ENCODE results near the gene TMEM69.
"Not testable (repeated sequence)": the region's sequence is repeated elsewhere in the genome, so short reads cannot be mapped to it uniquely, and the experiment has no call there.

Gene TMEM69

DNA sequence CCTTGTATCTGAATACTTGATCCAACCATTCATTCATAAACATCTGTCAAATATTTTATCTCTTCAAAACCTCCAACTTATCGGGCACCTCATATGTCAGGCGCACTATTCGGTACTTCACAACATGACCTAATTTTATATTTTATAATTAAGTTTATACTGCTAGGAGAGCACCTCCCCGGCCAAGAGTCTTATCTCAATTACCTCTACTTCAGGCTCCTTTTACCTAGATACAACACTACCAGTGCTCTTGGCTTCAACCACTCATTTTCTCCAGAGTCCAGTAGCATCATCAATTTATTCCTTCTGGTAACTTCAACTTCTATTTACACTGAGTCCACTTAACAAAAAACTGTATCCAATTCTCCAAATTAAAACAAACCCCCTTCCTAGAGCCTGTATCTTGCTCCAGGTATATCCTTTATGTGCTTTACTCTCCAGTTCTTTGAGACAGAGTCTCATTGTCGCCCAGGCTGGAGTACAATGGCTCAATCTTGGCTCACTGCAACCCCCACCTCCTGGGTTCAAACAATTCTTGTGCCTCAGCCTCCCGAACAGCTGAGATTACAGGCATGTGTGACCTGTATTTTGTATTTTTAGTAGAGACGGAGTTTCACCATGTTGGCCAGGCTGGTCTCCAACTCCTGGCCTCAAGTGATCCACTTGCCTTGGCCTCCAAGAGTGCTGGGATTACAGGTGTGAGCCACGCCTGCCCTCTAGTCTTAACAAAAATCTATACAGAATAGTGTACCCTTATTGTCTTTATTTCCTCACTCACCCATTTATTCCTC is 20.5 kb upstream of the TMEM69 start:
- TF ChIP-seq CTCF (IDR thresholded peaks at IDR 0.05; ENCODE audit: low read depth, low read length), result no peak
- no peak overlapping the region for H3K4me3 ChIP-seq (replicated peaks in 1 of 2; ENCODE audit: low read depth in 2 of 2, low read length in 2 of 2)
- DNase-seq (ENCODE audit: low read depth in 2 of 2), result no peak

GRCh38 chr1:45668526-45668925 is 19.5 kb upstream of the TMEM69 start:
- H3K4me3 ChIP-seq (replicated peaks in 1 of 2; ENCODE audit: low read depth in 2 of 2, low read length in 2 of 2), result no peak overlapping the region
- no peak for TF ChIP-seq CTCF (IDR thresholded peaks at IDR 0.05; ENCODE audit: low read depth, low read length)
- no peak for DNase-seq (ENCODE audit: low read depth in 2 of 2)

GRCh38 chr1:45669379-45669778 is 18.6 kb upstream of the TMEM69 start:
- H3K4me3 ChIP-seq (replicated peaks in 1 of 2; ENCODE audit: low read depth in 2 of 2, low read length in 2 of 2), result no peak overlapping the region
- TF ChIP-seq CTCF (IDR thresholded peaks at IDR 0.05; ENCODE audit: low read depth, low read length), result no peak
- DNase-seq (ENCODE audit: low read depth in 2 of 2), result peak in 1 of 2 donors; percentile 32

GRCh38 chr1:45669859-45670655 is 17.9 kb upstream of the TMEM69 start:
- no peak for TF ChIP-seq CTCF (IDR thresholded peaks at IDR 0.05; ENCODE audit: low read depth, low read length)
- no peak overlapping the region for H3K4me3 ChIP-seq (replicated peaks in 1 of 2; ENCODE audit: low read depth in 2 of 2, low read length in 2 of 2)
- peak in 1 of 2 donors; percentile 58 for DNase-seq (ENCODE audit: low read depth in 2 of 2)

DNA sequence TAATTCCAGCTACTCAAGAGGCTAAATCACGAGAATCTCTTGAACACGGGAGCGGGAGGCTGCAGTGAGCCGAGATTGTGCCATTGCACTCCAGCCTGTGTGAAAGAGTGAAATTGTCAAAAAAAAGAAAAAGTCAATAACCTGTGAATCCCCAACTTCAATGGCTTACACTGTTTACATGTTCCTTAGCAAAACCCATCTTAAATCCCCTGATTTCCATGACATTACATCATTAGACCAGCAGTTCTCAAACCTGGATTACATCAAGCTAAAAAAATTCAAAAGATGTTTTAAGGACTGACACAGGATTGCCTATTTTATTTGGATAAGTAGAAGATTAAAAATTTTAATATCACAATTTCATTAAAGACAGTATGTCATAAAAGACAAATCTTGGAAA is 14.0 kb upstream of the TMEM69 start:
- TF ChIP-seq CTCF (IDR thresholded peaks at IDR 0.05; ENCODE audit: low read depth, low read length), result no peak
- peak in 1 of 2 donors; percentile 37 for DNase-seq (ENCODE audit: low read depth in 2 of 2)
- no peak overlapping the region for H3K4me3 ChIP-seq (replicated peaks in 1 of 2; ENCODE audit: low read depth in 2 of 2, low read length in 2 of 2)

- DNase-seq (ENCODE audit: low read depth in 2 of 2), result no peak
- H3K4me3 ChIP-seq (replicated peaks in 1 of 2; ENCODE audit: low read depth in 2 of 2, low read length in 2 of 2), result no peak overlapping the region
- TF ChIP-seq CTCF (IDR thresholded peaks at IDR 0.05; ENCODE audit: low read depth, low read length), result no peak
Observed at GRCh38 chr1:45674478-45674877, 13.5 kb upstream of the TMEM69 start.

GRCh38 chr1:45676553-45676952 is 11.4 kb upstream of the TMEM69 start:
- H3K4me3 ChIP-seq (replicated peaks in 1 of 2; ENCODE audit: low read depth in 2 of 2, low read length in 2 of 2); DNase-seq (ENCODE audit: low read depth in 2 of 2): not testable (repeated sequence)
